GM18505 (cell line): ENCODE results near the gene ULK2.

Source experiments
- ATAC-seq: cut with Tn5 transposase; IDR thresholded peaks from one replicate; pipeline ENCODE4 v1.9.1; 2021; ENCODE audit not compliant: unreplicated experiment
- POLR2A ChIP-seq: IDR thresholded peaks from 4 replicates; pipeline ENCODE4 v1.6.1; 2011; ENCODE audit warnings: borderline replicate concordance; ENCODE audit not compliant: insufficient read depth, insufficient read length; ENCODE audit errors: extremely low read depth

Gene ULK2

DNA sequence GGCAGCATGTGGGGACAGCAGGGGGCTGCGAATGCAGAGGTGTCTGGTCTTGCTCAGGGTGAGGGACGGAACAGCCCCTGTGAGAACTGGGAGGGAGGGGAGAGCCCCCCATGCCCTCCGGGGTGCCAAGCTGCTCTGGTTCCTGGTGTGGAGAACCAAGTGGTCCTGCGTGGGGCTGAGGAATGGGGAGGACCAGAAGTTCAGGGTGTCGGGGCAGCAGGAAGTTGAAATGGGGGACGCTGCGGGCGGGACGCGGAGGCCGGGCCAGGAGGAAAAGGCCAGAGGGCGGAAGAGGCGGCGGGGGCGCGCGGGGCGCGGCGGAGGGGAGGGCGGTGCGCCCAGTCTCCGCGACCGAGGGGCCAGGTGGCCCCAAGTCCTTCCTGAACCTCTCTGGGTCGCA is 123.2 kb downstream of the ULK2 start:
- no peak for TF ChIP-seq POLR2A
- no peak for ATAC-seq

DNA sequence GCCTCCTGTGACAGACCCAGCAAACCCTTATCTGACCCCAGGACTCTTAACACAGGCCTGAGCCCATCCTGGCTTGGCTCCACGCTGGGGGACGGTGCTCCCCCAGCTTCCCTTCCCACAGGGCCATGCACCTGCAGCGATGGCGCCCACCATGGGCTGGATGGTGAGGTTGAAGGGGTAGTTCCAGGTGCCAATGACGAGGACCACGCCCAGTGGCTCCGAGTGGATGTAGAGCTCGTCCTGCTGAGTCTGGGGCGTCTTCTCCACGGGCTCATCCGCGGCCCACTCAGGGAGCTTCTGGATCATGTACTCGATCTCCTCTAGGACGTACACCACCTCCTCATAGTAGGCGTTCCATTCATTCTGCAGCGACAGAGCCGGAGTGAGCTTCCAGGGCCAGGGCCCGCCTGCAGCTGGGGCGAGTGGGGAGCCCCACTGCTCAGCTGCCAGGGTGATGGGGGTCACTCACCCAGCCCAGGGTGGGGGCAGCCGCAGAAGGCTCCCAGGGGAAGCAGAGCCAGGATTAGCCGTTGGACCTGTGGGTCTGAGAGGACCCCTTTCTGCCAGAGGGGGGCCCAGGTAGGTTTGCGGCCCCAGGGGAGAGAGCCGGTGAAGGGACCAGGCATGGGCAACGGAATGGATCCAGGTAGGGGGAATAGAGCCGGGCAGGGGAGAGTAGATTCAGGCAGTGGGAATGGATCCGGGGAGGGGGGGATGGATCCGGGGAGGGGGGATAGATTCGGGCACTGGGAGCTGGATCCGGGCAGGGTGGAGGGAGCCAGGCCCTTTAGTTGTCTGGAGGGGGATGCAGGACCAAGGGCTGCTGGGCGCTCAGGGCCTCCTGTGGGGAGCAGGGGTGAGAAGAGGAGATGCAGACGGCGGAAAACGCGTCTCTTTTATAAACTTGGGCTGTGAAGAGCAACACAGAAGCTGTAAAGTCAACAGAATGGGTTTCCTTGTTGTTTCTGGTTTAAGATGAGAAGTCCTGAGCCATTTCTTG is 124.3 kb downstream of the ULK2 start:
- no peak for TF ChIP-seq POLR2A
- no peak for ATAC-seq

DNA sequence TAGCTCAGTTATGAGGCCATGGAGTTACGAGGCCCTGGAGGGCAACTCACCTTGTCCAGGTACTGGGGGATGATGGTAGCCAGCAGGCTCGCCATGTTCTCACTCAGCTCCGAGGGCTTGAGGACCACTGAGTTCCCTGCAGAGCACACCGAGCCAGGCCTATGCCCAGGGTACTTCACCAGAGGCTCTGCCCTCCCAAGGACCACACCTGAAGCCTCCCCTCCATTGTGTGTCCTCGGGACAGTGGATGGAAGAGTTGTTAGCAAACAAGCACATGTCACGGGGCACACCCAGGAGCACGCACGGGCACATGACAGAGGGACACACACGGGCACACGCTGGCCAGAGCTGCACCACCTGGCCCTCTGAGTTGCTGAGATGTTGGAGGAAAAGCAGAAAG is 125.2 kb downstream of the ULK2 start:
- ATAC-seq, result no peak
- no peak for TF ChIP-seq POLR2A

DNA sequence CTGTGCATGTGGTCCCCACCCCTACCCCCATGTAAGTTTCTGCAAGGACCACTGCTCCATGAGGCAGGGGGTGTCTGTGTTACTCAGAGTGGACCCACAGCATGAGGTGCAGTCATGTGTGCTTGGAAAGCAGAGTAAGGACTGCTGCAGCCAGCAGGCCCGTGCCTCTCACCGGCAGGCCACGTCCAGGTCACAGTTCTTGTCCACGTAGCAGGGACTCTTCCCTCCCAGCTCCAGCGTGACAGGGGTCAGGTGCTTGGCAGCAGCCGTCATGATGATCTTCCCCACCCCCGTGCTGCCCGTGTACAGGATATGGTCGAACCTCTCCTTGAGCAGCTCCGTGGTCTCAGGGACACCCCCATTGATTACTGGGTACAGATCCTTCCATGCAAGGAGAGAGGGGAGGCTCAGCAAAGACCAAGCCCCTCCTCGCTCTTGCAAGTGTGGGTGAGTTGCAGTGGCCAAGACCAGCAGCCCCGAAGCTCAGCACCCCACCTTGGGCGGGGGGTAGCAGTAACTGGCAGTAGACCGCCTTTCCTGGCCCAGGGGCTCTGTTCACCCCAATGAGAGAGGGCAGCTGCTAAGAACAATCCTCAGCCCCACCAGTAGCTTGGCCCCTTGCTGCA is 125.8 kb downstream of the ULK2 start:
- no peak for ATAC-seq
- TF ChIP-seq POLR2A, result no peak

DNA sequence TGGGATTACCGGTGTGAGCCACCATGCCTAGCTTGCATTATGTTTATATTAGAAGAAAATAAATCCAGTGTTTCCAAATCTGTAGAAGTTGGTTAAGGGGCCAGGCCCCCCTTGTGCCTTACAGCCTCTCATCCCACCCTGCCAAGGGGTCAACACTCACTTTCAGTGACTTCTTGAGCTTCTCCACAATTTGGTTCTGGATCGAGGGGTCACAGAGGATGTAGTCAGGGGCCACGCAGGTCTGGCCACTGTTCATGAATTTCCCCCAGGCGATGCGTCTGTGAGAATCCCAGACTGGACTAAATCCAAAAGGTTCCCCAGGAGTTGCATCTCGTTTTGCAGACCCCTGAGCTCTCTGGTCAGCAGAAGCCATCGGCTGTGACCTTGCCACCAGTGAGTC is 126.8 kb downstream of the ULK2 start:
- no peak for TF ChIP-seq POLR2A
- ATAC-seq, result no peak

DNA sequence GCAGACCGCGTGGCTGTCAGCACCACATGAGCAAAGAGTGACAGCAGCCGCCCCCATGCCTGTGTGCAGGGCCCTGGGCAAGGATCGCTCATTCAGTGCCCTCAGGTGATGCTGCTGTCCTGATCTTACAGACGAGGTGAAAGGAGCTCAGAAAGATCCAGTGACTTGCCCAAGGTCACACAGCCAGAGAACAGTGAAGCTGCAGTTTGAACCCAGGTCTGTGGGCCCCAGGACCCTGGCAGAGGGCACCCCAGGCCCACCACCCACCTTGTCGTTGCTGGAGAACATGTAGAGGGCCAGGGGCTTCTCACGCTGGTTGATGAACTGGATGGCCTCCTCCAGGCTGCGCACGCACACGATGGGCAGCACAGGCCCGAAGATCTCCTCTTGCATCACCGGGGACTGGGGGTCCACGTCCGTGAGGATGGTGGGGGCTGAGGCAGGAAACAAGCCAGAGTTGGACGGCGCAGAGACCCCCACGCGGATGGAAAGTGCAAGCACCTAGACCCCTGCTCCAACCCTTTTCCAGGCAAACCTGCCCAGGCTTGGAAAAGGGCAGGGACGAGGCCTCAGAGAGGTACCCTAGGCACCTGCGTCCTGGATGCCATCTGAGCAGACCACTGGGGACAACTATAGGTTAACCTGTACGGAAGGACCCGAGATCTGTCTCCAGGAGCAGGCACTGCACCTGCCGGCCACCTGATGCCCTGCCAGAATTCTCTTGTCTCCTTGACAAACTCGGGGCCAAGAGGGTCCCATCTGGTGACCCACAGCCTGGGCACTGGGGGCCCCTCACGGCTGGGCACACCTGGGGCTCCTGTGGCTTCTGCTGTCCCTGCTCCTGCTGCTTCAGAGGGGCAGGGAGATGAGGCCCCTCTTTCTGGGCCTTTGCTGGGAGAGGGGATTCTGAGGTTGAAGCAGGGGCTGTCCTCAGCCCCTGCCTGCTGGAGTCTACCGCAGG is 128.2 kb downstream of the ULK2 start:
- ATAC-seq, result no peak
- TF ChIP-seq POLR2A, result no peak

DNA sequence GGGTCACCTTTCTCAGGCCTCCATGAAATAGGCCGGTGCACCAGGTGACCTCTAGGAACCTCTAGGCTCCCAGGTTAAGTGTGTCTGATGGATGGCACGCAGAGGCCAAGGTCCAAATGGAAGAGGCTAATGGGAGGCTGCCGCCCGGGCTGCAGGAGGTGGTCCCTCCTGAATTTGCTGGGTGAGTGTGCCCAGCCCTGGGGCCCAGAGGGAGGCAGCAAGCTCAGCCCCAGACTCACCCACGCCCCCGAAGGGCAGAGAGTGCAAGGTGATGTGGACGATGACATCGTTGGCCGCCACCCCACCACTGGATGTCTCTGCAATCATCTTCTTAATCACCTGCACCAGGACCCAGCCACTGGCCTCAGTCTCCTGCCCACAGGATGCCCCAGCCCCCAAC is 129.0 kb downstream of the ULK2 start:
- ATAC-seq, result no peak
- no peak for TF ChIP-seq POLR2A

DNA sequence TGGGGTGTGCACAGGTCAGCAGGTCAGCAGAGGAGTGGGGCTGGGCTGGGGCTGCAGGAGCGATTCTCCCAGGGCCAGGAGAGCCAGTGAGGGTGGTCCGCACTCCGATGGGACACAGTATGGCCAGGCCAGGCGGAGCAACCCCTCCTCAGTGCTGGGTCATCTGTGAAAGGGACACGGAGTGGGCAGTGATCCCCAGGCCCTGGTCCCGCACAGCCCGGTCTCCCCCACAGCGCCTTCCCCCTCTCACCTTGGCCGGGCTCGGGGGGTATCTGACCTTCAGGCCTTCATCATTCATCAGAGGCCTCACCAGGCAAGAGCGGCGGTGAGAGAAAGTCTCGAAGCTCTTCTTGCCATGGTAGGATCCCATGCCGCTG is 129.7 kb downstream of the ULK2 start:
- ATAC-seq, result no peak
- no peak for TF ChIP-seq POLR2A

DNA sequence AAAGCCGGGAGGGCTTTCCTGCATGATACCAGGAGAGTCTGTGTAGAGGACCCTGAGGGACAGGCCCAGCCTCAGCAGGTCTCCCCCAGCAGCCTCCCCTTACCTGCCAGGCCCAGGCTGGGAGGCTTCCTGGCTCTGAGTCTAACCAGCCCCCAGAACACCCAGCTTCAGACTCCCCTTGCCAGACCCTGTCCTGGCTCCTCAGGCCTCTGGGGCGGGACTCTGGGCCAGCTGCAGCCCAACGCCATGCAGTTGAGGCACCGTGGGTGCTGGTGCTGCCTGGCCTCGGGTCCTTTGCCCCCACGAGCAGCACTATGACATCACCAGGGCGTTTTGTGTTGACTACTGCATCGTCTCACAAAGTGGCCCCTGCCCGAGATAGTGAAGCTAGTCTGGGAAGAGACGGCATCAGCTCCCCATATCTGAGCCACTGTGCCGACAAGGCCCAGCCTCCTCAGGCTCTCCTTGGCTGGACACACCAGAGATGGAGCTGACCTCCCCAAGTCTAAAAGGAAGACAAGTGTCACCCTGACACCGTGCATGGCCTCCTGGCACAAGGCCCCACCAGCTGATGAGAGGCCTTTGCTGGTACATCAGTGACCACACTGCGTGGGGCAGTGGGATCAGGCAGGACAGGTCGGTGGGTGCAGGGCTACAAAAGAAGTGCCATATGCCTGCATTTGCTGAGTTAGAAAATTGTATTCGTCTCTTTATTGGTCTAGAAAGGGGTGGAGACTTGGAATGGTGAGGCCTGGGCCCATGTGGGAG is 130.2 kb downstream of the ULK2 start:
- ATAC-seq, result no peak
- no peak for TF ChIP-seq POLR2A

DNA sequence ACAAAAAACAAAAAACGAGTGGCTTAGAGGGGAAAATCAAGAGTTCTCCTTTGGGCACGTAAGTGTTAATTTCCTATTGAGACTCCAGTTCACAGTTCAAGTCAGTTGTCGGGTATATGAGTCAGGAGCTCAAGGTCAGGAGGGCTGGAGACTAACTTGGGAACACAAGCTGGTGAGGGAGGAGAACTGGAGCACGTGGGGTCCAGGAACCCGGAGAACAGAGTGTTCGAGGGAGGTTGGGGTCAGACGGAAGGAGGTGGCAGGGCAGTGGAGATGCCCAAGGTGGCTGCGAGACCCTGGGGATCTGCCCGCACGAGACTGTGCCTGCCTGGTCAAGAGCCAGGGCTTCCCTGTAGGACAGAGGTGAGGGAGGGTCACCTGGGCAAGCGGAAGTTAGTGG is 131.7 kb downstream of the ULK2 start:
- no peak for TF ChIP-seq POLR2A

DNA sequence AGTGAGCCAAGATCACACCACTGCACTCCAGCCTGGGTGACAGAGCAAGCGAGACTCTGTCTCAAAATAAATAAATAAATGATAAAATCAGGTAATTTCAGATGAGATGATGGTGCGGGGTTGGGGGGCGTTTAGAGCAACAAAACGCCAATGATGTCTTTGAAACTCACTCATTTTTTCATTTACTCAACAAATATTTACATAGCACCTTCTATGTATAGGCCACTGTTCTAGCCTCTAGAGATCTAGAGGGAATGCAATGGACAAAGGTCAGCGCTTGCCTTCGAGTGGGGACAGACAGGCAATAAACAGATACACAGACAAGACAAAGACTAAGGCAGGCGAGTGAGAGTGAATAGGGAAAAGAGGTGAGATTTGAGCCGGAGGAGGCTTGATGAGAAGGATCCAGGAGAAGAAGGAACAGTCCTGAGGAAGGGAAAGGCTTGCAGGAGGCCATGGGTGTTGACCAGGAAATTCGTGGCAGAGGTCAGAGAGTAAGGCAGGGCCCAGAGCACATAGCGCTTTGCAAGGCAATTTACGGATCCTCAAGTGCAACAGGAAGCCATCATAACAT is 133.7 kb downstream of the ULK2 start:
- no peak for ATAC-seq
- TF ChIP-seq POLR2A, result no peak

More for the DNA sequence above, 131.7 kb downstream of the ULK2 start:
- ATAC-seq, result no peak

DNA sequence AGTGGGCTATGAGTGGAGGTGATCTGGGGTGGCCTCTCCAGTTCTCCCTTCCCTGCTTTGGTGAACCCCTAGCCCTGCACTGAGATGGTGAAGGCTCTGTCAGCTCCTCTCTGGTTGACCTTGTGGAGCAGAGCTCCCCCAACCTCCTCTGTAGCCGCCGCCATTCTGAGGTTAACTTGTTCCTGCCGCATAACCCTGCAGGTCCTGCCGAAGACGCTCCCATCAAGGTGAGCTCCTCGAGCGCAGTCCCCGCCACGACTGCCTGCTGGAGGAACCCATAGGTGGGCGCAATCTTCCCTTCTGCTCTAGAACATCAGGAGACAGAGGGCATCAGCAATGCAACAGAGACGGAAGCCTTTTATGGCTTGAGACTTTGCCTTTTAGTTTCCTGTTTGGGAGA is 136.1 kb downstream of the ULK2 start:
- no peak for ATAC-seq
- TF ChIP-seq POLR2A, result no peak
